ENCODE measurements around the gene HLA-DOA.

The HLA-DOA gene

GRCh38 chr6:33017694-33018353 is 8.4 kb upstream of the HLA-DOA start:
- intact Hi-C loops (cut with DNase I) = loop anchor here (2.0 to 10.0 kb wide), 2 partner anchors 67 to 231 kb away; no protein-coding TSS in a partner anchor
- no peak for DNase-seq

GRCh38 chr6:33017018-33017417 is 7.6 kb upstream of the HLA-DOA start:
- no peak for DNase-seq
- intact Hi-C loops (cut with DNase I) = loop anchor here (2.0 to 10.0 kb wide), 2 partner anchors 68 to 232 kb away; no protein-coding TSS in a partner anchor

- intact Hi-C loops (cut with DNase I) = loop anchor here (2.0 to 10.0 kb wide), 2 partner anchors 69 to 233 kb away; no protein-coding TSS in a partner anchor
- DNase-seq = no peak
These were observed 6.4 kb upstream of the HLA-DOA start for GRCh38 chr6:33015798-33016197.

GRCh38 chr6:33014841-33015634 is 5.6 kb upstream of the HLA-DOA start:
- peak in 2 of 10 donors; percentile 21 to 26 for DNase-seq
- intact Hi-C loops (cut with DNase I) = loop anchor here (1.0 to 10.0 kb wide), 2 partner anchors 70 to 133 kb away; no protein-coding TSS in a partner anchor

GRCh38 chr6:33013608-33014007 is 4.2 kb upstream of the HLA-DOA start:
- no peak for DNase-seq
- intact Hi-C loops (cut with DNase I) = loop anchor here (1.0 to 10.0 kb wide), 2 partner anchors 71 to 135 kb away; no protein-coding TSS in a partner anchor

- intact Hi-C loops (cut with DNase I) = loop anchor here (10.0 kb wide), 1 partner anchor 74 kb away; no protein-coding TSS in a partner anchor
- DNase-seq = no peak
These were observed 965 bp upstream of the HLA-DOA start for GRCh38 chr6:33010356-33010755.

- intact Hi-C loops (cut with DNase I) = no loop called here
- DNase-seq = no peak
These were observed 1.5 kb downstream of the HLA-DOA start for GRCh38 chr6:33007831-33008400.

- no peak for DNase-seq
- intact Hi-C loops (cut with DNase I) = no loop called here
These were observed 4.5 kb downstream of the HLA-DOA start for GRCh38 chr6:33004940-33005339.

- DNase-seq = no peak
- intact Hi-C loops (cut with DNase I) = no loop called here
These were observed 7.7 kb downstream of the HLA-DOA start for GRCh38 chr6:33001685-33002084.

GRCh38 chr6:33000055-33000454 is 9.3 kb downstream of the HLA-DOA start:
- intact Hi-C loops (cut with DNase I) = no loop called here
- no peak for DNase-seq

- no peak for DNase-seq
- intact Hi-C loops (cut with DNase I) = no loop called here
These were observed 13.9 kb downstream of the HLA-DOA start for GRCh38 chr6:32995448-32995847.

GRCh38 chr6:32993363-32993973 is 15.9 kb downstream of the HLA-DOA start:
- intact Hi-C loops (cut with DNase I) = no loop called here
- DNase-seq = no peak

- no peak for DNase-seq
- intact Hi-C loops (cut with DNase I) = no loop called here
These were observed 17.4 kb downstream of the HLA-DOA start for GRCh38 chr6:32991972-32992371.

- no peak for DNase-seq
- intact Hi-C loops (cut with DNase I) = no loop called here
These were observed 20.0 kb downstream of the HLA-DOA start for GRCh38 chr6:32989368-32989767.

- intact Hi-C loops (cut with DNase I) = loop anchor here (1.0 kb wide), 2 partner anchors 52 to 100 kb away; no protein-coding TSS in a partner anchor
- peak; percentile 75 to 97 (median 88) for DNase-seq
These were observed 24.6 kb downstream of the HLA-DOA start for GRCh38 chr6:32984622-32985389.

- DNase-seq = no peak
- intact Hi-C loops (cut with DNase I) = loop anchor here (1.0 kb wide), 1 partner anchor 51 kb away; no protein-coding TSS in a partner anchor
These were observed 25.3 kb downstream of the HLA-DOA start for GRCh38 chr6:32983964-32984621.

GRCh38 chr6:32983493-32983848 is 25.9 kb downstream of the HLA-DOA start:
- intact Hi-C loops (cut with DNase I) = no loop called here
- no peak for DNase-seq

- DNase-seq = no peak
- intact Hi-C loops (cut with DNase I) = no loop called here
These were observed 26.5 kb downstream of the HLA-DOA start for GRCh38 chr6:32982702-32983492.
